ENCODE results near the gene LPIN1.

- no peak for TF ChIP-seq CTCF (IDR thresholded peaks at IDR 0.05)
- no peak for TF ChIP-seq EZH2 (IDR thresholded peaks at IDR 0.05; ENCODE audit: borderline replicate concordance, insufficient read depth, low read depth, low read length, poor library complexity, severe bottlenecking)
These were observed 501 bp downstream of the LPIN1 start for GRCh38 chr2:11746807-11747459.

All from B cell (primary cell).